HG02852 (cell line): ENCODE data around the gene TPP2.

Experiments used
- ATAC-seq: cut with Tn5 transposase; IDR thresholded peaks from one replicate; pipeline ENCODE4 v1.9.1; 2021; ENCODE audit warnings: mild to moderate bottlenecking, moderate library complexity; ENCODE audit not compliant: unreplicated experiment

Gene TPP2

GRCh38 chr13:102596147-102597028 lies at the start of gene TPP2:
Gene TPP2, plus strand, starts transcription at chr13:102596986. Its CDS starts 53 bp downstream, at chr13:102597039.
- ATAC-seq, result peak; percentile 76

- no peak for ATAC-seq
Observed at GRCh38 chr13:102548811-102549210, 48.0 kb upstream of the TPP2 start.

- no peak for ATAC-seq
Observed at GRCh38 chr13:102550507-102550906, 46.3 kb upstream of the TPP2 start.

DNA sequence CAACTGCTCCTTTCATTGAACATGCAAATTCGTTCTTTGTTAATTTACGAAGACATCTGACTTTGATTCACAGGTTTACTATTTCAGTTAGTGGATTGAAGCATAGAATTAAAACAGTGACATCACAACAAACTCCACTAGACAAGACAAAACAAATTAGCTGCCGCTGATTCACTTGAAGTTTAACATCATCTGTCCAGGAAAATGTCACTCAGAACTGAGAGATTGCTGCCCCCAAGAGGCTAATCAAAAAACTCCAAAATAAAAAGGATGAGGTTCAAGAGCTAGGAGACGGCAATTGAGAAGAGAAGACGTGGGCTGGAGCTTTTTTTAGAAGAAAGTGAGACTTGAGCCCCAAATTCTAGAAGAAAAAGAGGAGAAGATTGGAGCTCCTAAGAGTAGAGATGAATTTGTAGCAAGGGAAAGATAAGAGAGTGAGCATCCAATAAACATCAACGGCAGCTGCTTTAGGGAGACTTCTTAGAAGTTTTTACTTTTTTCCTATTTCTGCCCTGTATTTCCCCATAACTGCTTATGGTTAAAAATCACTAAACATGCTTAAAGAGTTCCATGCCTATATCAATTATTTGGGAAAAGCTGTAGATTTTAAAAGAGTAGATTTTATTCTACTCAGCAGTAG lies 40.8 kb upstream of the TPP2 start:
- no peak for ATAC-seq

DNA sequence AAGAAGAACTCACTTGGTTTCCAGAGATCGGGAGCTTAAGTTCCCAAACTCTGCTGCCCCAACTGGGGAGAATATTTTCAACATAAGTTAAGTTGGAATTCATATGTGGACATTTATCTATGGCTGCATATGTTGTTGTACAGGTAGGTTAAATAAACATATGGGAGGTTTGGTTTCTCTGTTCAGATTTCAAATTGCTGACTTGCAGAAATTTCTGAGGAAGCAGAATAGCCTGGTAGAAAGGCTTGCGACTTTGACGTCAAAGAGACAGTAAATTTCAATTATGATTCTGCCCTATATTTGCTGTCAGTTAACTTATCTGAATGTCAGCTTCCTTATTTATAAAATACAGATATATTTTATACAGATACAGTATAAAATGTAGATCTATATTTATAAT lies 40.0 kb upstream of the TPP2 start:
- no peak for ATAC-seq

- ATAC-seq, result no peak
Observed at GRCh38 chr13:102558029-102558428, 38.8 kb upstream of the TPP2 start.

DNA sequence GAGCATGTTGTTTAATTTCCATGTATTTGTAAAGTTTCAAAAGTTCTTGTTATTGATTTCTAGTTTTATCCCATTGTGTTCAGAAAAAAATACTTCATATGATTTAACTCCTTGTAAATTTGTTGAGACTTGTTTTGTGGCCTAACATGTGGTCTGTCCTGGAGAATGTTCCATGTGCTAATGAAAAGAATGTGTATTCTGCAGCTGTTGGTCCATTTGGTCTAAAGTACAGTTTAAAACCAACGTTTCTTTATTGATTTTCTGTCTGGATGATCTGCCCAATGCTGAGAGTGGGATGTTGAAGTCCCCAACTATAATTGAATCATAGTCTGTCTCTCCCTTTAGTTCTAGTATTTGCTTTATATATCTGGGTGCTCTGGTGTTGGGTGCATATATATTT lies 34.9 kb upstream of the TPP2 start:
- ATAC-seq, result no peak

- ATAC-seq, result no peak
Observed at GRCh38 chr13:102563267-102563666, 33.5 kb upstream of the TPP2 start.

- ATAC-seq, result no peak
Observed at GRCh38 chr13:102564564-102564963, 32.2 kb upstream of the TPP2 start.

DNA sequence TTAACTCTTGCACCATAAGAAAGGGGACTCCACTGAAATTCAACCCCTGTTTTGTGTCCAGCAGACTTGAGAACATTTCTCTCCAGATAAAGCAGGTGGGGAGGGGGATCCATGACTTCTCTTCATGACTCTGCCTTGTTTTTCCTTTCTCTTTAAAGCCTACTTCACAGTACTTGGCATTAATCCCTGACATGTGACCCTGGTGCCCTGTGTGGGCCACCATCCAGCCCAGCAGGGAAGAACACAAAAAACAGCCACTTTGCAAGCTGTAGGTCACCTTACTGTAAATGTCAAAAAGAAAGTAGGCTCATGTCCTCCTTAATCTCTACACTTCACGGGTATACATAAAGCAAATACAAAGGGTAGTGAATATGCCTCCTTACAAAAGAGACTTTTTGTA lies 30.3 kb upstream of the TPP2 start:
- no peak for ATAC-seq

DNA sequence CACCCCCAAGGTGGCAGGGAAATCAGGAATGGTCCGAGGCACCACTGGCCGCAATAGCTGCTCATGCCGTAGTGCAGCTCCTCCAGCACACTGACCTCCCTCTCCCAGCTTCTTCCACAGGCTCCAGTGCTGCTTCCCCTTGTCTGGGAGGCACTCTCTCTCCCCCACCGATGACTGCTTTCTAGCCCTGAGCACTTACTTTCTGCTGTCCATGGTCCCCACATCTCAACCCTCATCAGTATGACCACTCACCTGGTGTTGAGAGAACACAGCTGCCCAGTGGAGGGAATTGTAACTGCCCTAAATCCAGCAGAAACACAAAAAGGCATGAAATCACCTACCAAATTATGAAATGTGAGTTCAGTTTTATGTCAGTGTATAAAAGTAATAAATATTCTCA lies 28.9 kb upstream of the TPP2 start:
- ATAC-seq, result no peak

- no peak for ATAC-seq
Observed at GRCh38 chr13:102569488-102569887, 27.3 kb upstream of the TPP2 start.

DNA sequence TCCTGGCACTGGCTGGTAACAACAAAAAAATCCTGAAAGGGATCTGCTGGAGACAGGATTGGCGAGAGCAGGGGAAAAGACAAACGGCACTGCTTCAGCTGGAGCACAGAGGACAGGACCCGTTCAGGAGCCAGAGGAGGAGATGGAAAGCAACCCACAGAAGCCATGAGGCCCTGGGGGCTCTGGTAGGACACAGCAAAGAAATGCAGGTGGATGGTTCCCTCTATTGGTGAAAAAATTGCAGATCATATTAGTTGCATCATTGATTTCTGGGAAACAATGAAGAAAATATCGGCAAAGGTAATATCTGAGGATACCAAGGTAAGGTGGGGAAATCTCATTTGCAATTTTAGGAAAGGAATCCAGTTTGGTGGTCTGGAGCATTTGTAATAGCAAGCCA lies 25.7 kb upstream of the TPP2 start:
- no peak for ATAC-seq

DNA sequence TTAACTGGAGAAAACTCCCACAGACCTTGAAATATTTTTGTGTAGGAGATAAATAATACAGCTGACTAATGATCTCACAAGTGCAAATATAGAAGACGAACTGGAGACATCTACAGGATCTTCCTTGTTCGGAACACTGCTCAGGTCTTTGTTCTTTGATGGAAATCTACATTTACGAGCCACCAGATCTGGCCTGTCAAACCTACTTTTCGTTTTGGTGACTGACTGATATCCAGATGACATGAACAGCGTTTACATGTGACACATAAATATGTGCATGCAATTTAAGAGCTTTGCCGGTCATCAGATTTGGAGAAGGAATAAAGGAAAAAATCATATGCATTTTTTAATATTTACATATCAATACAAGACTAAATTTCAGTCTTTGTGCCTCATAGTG lies 24.5 kb upstream of the TPP2 start:
- no peak for ATAC-seq

DNA sequence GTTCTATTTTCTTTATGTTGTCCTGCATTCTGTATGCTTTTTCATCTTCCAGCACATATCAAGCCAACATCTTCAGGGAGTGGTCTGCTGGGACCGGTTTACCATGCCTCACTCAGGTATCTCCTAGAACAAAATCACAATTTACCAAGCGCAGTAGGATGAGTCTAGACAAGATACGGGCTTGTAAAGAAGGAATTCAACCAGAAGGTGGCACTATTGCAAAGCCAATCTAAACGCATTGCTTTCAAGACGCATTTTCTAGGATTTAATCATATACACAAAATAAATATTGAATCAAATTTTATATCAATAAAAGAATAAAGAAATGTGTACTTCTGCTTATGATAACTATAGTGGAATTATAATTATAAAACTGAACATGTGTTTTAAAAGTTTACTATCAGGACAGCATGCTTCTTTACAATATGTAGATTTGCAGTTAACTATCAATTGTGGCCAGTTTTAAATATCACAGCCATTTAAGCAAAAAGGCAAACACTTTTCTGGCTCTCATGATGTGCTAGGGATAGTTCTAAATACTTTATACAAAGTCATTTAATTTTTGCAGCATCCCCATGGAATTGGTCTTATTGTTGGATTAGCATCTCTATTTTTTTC lies 16.1 kb upstream of the TPP2 start:
- peak; percentile 57 for ATAC-seq

DNA sequence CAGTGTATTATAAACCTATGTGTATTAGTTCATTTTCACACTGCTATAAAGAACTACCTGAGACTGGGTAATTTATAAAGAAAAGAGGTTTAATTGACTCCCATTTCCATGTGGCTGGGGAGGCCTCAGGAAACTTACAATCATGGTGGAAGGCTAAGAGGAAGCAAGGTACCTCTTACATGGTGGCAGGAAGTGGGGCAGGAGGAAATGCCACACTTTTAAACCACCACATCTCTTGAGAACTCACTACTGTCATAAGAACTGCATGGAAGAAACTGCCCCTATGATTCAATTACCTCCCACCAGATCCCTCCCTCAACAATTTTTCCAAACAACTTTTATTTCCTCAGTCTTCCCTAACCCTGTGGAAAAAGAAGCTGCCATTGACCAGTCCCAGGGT lies 14.5 kb upstream of the TPP2 start:
- no peak for ATAC-seq

DNA sequence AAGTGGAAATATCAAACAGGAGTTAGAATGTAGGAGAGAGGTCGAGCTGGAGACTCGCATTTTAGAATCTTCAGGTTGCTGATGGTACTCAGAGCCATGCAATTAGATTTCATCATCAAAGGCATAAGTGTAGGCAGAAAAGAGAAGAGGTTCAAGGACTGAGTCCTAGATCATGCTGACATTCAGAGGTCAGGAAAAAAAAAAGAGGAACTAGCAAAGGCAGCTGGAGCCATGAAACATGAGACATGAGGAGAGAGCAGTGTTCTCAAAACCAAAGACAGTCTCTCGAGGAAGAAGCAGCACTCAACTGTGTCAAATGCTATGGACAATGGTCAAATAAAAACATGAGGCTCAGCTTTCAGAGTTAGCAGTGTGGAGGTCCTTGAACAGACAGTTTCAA lies 12.4 kb upstream of the TPP2 start:
- peak; percentile 81 for ATAC-seq

DNA sequence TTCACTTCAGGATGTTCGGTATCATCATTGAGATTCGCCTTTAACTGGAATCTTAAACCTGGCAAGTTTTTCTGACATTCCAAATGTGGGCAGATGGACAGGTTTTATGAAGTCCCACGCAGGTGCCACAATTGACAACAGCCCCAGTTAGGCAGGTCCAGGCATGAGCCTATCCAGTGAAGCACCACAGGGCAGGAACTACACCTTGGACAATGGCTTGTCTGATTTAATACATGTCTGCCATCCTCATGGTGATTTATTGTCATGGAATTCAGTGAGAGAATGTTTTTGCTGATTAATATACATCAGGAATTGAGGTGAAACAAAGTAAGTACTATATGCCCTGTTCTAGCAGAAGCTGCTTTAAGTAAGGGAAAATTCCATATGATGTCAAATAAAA lies 10.2 kb upstream of the TPP2 start:
- no peak for ATAC-seq

- ATAC-seq, result no peak
Observed at GRCh38 chr13:102587916-102588315, 8.9 kb upstream of the TPP2 start.

DNA sequence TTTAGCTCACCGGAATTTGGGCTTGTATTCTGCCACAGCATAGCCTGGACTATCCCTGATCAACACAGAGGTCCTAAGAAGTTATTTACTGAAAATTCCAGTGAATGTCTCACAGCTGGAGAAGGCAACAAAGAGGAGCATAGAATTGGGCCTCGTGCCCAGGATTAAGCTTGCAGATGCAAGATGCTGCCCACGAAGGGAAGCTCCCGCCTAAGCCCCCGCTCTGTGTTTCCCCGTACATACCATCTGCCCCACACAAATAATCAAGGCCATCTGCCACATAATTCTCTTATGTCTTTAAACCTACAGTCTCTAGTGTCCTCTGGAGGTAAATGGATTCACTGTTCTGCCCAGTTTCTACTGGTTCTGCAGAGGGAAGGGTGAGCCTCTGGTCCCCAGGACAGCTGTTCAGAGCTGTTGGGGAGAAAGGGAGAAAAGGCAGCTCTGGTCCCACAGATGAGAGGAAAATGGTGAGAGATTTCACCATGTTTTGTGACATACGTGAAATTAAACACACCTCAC lies 7.4 kb upstream of the TPP2 start:
- no peak for ATAC-seq

GRCh38 chr13:102591988-102592781 lies 4.6 kb upstream of the TPP2 start:
- peak; percentile 39 for ATAC-seq
